Liver (tissue), 9 donors: ENCODE data around the gene OPRL1. TPM values are rescaled to one million over a fixed set of nuclear protein-coding genes. Genes with fewer than 3 reads are reported as not detected.
A peak's percentile ranks its signal among the peaks of the same experiment; 100 is the strongest.

Source experiments
- DNase-seq: peaks from one replicate; pipeline ENCODE4 v3.0.0-alpha.2; 2017; ENCODE audit warnings: low spot score
- H3K27ac ChIP-seq, 2 donors: one replicate each; pipeline ENCODE4 v1.7.0; 2013; ENCODE audit warnings: inconsistent platforms in 2 of 2, low read length in 2 of 2, control low read depth in 1 of 2, low read depth in 1 of 2, mild to moderate bottlenecking in 1 of 2
- H3K27me3 ChIP-seq, 4 donors: one replicate each; pipeline versions ENCODE4 v1.6.1 to v1.7.0; 2013; ENCODE audit warnings: low read length in 3 of 4, inconsistent platforms in 1 of 4, mild to moderate bottlenecking in 1 of 4, moderate library complexity in 1 of 4; ENCODE audit not compliant: control insufficient read depth in 4 of 4, insufficient read depth in 4 of 4
- H3K36me3 ChIP-seq, 4 donors: one replicate each; pipeline versions ENCODE4 v1.6.1 to v1.7.0; 2013; ENCODE audit warnings: low read length in 3 of 4, mild to moderate bottlenecking in 3 of 4, low read depth in 1 of 4, moderate library complexity in 1 of 4; ENCODE audit not compliant: control insufficient read depth in 4 of 4, insufficient read depth in 3 of 4
- H3K4me1 ChIP-seq, 4 donors: one replicate each; pipeline versions ENCODE4 v1.6.1 to v1.7.0; 2013; ENCODE audit warnings: low read length in 3 of 4, mild to moderate bottlenecking in 3 of 4, moderate library complexity in 1 of 4; ENCODE audit not compliant: control insufficient read depth in 4 of 4, insufficient read depth in 4 of 4
- H3K4me3 ChIP-seq, 3 donors: one replicate each; pipeline versions ENCODE4 v1.6.1 to v1.7.0; 2013; ENCODE audit warnings: low read length in 3 of 3, control low read depth in 1 of 3, low read depth in 1 of 3, mild to moderate bottlenecking in 1 of 3
- H3K9ac ChIP-seq, 2 donors: one replicate each; pipeline ENCODE4 v1.7.0; 2013; ENCODE audit warnings: low read length in 2 of 2, mild to moderate bottlenecking in 2 of 2, moderate library complexity in 2 of 2, control low read depth in 1 of 2, low read depth in 1 of 2
- H3K9me3 ChIP-seq, 4 donors: one replicate each; pipeline versions ENCODE4 v1.6.1 to v1.7.0; 2013; ENCODE audit warnings: low read length in 3 of 4; ENCODE audit not compliant: control insufficient read depth in 4 of 4
- ATF3 ChIP-seq: IDR thresholded peaks from 2 replicates; pipeline ENCODE4 v1.6.1; 2016; ENCODE audit warnings: antibody characterized with exemption
- CTCF ChIP-seq: fragments of 150-350 bp; IDR thresholded peaks from 2 replicates; pipeline ENCODE4 v1.5.1; 2017; ENCODE audit warnings: improper control_type of control experiment, low read depth, low read length; ENCODE audit not compliant: missing input control
- EGR1 ChIP-seq, 2 donors: IDR thresholded peaks; 2 replicates each; pipeline ENCODE4 v1.6.1; 2016 to 2018; ENCODE audit warnings: antibody characterized with exemption in 2 of 2, low read depth in 2 of 2
- FOXA1 ChIP-seq: IDR thresholded peaks from 2 replicates; pipeline ENCODE4 v1.6.1; 2016; ENCODE audit warnings: antibody characterized with exemption
- FOXA2 ChIP-seq: IDR thresholded peaks from 2 replicates; pipeline ENCODE4 v1.6.1; 2016; ENCODE audit warnings: antibody characterized with exemption
- GABPA ChIP-seq, 2 donors: IDR thresholded peaks in 1 of 2; conservative IDR thresholded peaks in 1 of 2; 2 replicates each; pipeline ENCODE4 v1.6.1; 2016; ENCODE audit warnings: antibody characterized with exemption in 2 of 2, mild to moderate bottlenecking in 1 of 2, moderate library complexity in 1 of 2
- HNF4A ChIP-seq, 2 donors: conservative IDR thresholded peaks; 2 replicates each; pipeline ENCODE4 v1.6.1; 2016; ENCODE audit warnings: antibody characterized with exemption in 2 of 2, mild to moderate bottlenecking in 2 of 2
- HNF4G ChIP-seq: IDR thresholded peaks from 2 replicates; pipeline ENCODE4 v1.6.1; 2016; ENCODE audit warnings: antibody characterized with exemption
- JUND ChIP-seq, 2 donors: IDR thresholded peaks; 2 replicates each; pipeline ENCODE4 v1.6.1; 2016; ENCODE audit warnings: antibody characterized with exemption in 2 of 2
- MAX ChIP-seq: IDR thresholded peaks from 2 replicates; pipeline ENCODE4 v1.6.1; 2016; ENCODE audit warnings: antibody characterized with exemption
- NR2F2 ChIP-seq: IDR thresholded peaks from 2 replicates; pipeline ENCODE4 v1.6.1; 2016; ENCODE audit warnings: antibody characterized with exemption
- RAD21 ChIP-seq, 2 donors: IDR thresholded peaks; 2 replicates each; pipeline ENCODE4 v1.6.1; 2016; ENCODE audit warnings: antibody characterized with exemption in 2 of 2, mild to moderate bottlenecking in 2 of 2
- REST ChIP-seq: IDR thresholded peaks from 2 replicates; pipeline ENCODE4 v1.6.1; 2016; ENCODE audit warnings: antibody characterized with exemption, mild to moderate bottlenecking
- RXRA ChIP-seq, 2 donors: IDR thresholded peaks; 2 replicates each; pipeline ENCODE4 v1.6.1; 2017 to 2018; ENCODE audit warnings: antibody characterized with exemption in 2 of 2, mild to moderate bottlenecking in 1 of 2
- SP1 ChIP-seq: IDR thresholded peaks from 2 replicates; pipeline ENCODE4 v1.6.1; 2018; ENCODE audit warnings: antibody characterized with exemption, mild to moderate bottlenecking
- TAF1 ChIP-seq: conservative IDR thresholded peaks from 2 replicates; pipeline ENCODE4 v1.6.1; 2016; ENCODE audit warnings: antibody characterized with exemption, mild to moderate bottlenecking
- YY1 ChIP-seq: IDR thresholded peaks from 2 replicates; pipeline ENCODE4 v1.6.1; 2016; ENCODE audit warnings: antibody characterized with exemption, mild to moderate bottlenecking
- ZBTB33 ChIP-seq: IDR thresholded peaks from 2 replicates; pipeline ENCODE4 v1.6.1; 2016; ENCODE audit warnings: antibody characterized with exemption
- WGBS: extraction: QIAGEN DNeasy Blood & Tissue Kit; methylation state at CpG from one replicate; pipeline ENCODE4 v1.1.7; 2013; 5-methylcytosine and 5-hydroxymethylcytosine counted together
- polyA plus RNA-seq, 2 donors: library from polyadenylated mRNA; stranded (reverse) in 1 of 2; unstranded in 1 of 2; fragments of 200-250 nt in 1 of 2; fragments of >200 nt in 1 of 2; fragmentation: Nextera tagmentation in 1 of 2; extraction: Ambion mirVana in 1 of 2; gene quantifications; one replicate each; pipeline versions ENCODE4 v1.2.1 to v1.2.3, GENCODE V29; 2013 to 2015
- total RNA-seq, 2 donors: library from RNA; depleted of rRNA; stranded (reverse); fragments of >200 nt; gene quantifications; one replicate each; pipeline ENCODE4 v1.2.3, GENCODE V29; 2014
- donor health status: healthy.
- donor health status: healthy.
- donor health status: healthy.
- donor health status: healthy.
- donor health status: healthy.

OPRL1 gene
- total and polyA plus RNA-seq, 4 donors = 0.04 to 0.79 (median 0.35) TPM

GRCh38 chr20:64049060-64049877 lies 30.6 kb upstream of the OPRL1 start, which contains the start of gene SOX18:
Gene SOX18, minus strand, starts transcription at chr20:64049639. Its CDS starts 123 bp downstream, at chr20:64049516.
- TF ChIP-seq YY1 (no peak), HNF4G (no peak), MAX (no peak), REST (no peak), NR2F2 (no peak), RAD21 (IDR thresholded peaks at IDR 0.05) (no peak), SP1 (no peak), ZBTB33 (no peak), JUND (IDR thresholded peaks at IDR 0.05) (no peak), EGR1 (IDR thresholded peaks at IDR 0.05; ENCODE audit: low read depth in 2 of 2) (no peak), FOXA1 (no peak), CTCF (no peak), GABPA (IDR thresholded peaks at IDR 0.05 in 1 of 2, conservative IDR thresholded peaks at IDR 0.05 in 1 of 2) (no peak), TAF1 (no peak), HNF4A (conservative IDR thresholded peaks at IDR 0.05) (no peak), RXRA (IDR thresholded peaks at IDR 0.05) (no peak), ATF3 (no peak), FOXA2 (no peak)
- Histone ChIP-seq H3K4me3 (peak within 1 kb of the TSS in 1 of 3 donors; percentile 51), H3K27ac (peak within 1 kb of the TSS; percentile 9 to 63), H3K9ac (no peak within 1 kb of the TSS), H3K27me3 (peaks cover 0 to 11% (median 3%) of the 10 kb centered on the region in 4 donors), H3K4me1 (peaks cover 0 to 8% (median 2%) of the 10 kb centered on the region in 4 donors), H3K36me3 (no peaks in the 10 kb centered on the region), H3K9me3 (no peaks in the 10 kb centered on the region)
- WGBS = 2% methylated on average over 110 of the region's 111 CpGs
- DNase-seq = no peak
